ENCODE results near the gene VRK1.
A peak's percentile ranks its signal among the peaks of the same experiment; 100 is the strongest.
"Not testable (repeated sequence)": the region's sequence is repeated elsewhere in the genome, so short reads cannot be mapped to it uniquely, and the experiment has no call there.

VRK1 gene, protein sequence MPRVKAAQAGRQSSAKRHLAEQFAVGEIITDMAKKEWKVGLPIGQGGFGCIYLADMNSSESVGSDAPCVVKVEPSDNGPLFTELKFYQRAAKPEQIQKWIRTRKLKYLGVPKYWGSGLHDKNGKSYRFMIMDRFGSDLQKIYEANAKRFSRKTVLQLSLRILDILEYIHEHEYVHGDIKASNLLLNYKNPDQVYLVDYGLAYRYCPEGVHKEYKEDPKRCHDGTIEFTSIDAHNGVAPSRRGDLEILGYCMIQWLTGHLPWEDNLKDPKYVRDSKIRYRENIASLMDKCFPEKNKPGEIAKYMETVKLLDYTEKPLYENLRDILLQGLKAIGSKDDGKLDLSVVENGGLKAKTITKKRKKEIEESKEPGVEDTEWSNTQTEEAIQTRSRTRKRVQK

DNA sequence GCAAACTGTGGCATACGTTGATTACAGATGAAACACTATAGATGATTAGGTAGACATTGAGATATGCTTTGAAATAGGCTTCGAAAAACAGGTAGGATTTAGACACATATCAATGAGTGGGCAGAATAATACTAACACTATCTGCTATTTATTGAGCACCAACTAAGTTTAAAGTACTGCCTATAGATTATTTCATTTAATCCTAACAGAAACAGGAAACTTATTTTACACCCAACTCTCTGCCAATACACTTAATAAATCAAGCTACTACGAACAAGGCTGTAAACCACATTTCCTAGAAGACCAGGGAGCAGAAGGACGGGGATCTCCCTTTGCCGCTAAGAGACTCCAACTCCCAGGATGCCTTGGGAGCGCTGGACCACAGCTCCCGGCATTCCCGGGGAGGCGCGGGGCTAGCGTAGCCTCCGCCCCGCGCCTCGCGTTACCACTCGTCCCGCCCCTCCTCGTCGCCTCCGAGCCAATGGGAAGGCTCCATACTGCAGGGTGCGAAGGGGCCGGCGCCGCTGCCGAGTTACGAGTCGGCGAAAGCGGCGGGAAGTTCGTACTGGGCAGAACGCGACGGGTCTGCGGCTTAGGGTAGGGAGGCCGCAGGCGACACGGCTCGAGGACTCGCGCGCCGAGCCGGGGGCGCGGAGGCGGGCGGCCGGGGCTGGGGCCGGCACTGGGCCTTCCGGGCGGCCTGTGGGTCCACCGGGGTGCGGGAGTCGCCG lies at the start of gene VRK1:
Gene VRK1, plus strand, starts transcription at position 532 of the 731 bp plus-strand sequence. CDS start 36,090 bp downstream, outside the sequence.
- peak; percentile 96 for DNase-seq (ENCODE audit: low spot score)

DNA sequence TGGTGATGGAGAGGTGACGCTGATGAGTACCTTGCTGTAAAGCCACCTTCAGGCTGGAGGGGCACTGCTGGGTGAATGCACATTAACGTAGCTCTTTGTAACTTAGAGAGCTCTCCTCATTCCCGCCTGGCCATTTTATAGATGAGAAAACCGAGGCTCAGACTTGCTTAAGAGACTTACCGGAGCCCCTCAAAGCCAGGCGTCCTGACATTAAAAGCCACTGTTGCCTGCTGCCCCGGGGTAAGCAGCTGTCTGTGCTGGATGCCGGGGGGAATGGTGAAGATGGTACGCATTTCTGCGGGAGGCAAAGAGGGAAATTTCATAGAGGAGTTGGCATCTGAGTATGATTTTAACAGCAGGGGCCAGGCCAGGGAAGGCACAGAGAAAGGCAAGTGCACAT lies 49.6 kb upstream of the VRK1 start:
- DNase-seq (ENCODE audit: low spot score), result no peak

DNA sequence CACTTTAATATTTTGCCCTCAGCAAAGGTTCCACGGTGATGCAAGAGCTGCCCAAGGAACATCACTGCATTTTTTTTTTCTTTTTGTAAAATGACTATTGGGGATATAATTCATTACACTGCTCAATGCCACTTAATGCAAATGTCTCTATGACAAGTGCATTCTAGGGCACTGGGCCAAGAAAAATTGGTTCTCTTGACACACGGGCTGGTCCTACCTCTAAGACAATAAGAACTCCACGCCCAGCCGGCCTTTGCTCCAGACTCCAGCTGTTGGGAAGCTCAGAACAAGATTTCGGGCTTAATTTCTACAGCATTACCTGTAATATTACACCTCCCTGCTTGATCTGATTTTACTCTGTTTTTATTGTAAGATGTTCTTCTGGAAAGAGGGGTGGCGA lies 48.8 kb upstream of the VRK1 start:
- DNase-seq (ENCODE audit: low spot score), result no peak

DNA sequence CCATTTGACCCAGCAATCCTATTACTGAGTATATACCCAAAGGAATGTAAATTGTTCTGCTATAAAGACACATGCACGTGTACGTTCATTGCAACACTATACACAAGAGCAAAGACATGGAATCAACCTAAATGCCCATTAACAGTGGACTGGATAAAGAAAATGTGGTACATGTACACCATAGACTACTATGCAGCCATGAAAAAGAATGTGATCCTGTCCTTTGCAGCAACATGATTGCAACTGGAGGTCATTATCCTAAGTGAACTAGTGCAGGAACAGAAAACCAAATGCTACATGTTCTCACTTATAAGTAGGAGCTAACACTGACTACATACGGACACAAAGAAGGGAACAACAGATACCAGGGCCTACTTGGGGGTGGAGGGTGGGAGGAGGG lies 45.7 kb upstream of the VRK1 start:
- no peak for DNase-seq (ENCODE audit: low spot score)

DNA sequence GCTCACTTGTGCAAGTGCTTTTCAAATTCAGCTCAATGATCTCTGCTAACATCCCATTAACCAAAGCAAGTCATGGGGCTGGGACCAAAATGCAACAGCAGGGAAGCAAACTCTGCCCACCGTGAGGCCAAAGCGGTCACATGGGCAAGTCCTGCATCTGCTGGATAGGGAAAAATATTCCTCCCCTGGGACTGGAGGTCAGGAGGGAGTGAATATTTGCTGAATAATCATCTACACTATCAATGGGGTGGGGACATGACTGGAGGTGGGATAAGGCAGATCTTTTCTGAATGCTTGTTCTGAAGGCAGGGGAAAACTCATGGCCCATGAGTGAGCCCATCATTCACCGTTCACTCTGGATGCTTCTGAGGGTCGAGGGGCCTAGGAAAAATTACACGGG lies 45.1 kb upstream of the VRK1 start:
- no peak for DNase-seq (ENCODE audit: low spot score)

DNA sequence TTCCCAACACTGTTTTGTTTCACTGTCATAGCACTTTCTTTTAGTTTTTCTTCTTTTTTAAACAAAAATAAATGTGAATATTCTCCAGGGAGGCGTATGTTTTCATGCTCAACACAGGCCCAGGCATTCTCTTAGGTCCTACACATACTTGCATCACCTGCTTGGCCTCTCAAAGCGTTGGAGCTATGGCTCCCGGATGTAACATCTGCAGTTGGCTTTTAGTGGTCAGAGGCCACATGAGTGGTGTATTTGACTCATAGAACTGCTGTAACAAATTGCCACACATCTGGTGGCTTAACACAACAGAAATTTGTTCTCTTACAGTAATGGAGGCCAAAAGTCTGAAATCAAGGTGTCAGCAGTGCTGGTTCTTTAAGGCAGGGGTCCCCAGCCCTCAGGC lies 44.6 kb upstream of the VRK1 start:
- DNase-seq (ENCODE audit: low spot score), result no peak

DNA sequence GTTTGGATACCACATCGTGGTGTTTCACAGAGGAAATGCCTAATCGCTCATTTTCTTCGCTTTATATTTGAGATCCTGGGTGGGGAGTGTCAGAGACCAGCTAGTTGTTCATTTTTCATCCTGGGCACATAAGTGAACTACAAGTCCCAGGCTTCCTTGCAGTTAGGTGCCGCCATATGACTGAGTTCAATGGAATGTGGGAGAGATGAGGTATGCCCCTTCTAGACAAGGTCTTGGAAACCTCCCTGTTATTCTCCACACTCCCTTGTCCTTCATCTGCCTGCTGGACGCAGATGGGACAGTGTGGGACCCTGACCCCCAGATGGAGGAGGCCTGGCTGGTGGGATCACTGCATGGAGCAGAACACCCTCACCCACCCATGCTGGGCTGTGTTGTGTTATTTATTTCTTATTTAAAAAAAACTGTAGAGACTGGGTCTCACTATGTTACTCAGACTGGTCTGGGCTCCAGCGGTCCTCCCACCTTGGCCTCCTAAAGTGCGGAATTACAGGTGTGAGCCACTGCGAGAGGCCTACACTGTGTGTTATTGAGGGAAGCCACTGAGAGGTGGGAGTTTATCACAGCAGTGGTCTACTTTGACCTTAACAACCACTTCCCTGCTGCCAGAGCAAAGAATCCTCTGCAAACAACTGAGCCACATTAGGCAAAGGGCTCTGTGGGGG lies 42.9 kb upstream of the VRK1 start:
- peak; percentile 28 for DNase-seq (ENCODE audit: low spot score)

DNA sequence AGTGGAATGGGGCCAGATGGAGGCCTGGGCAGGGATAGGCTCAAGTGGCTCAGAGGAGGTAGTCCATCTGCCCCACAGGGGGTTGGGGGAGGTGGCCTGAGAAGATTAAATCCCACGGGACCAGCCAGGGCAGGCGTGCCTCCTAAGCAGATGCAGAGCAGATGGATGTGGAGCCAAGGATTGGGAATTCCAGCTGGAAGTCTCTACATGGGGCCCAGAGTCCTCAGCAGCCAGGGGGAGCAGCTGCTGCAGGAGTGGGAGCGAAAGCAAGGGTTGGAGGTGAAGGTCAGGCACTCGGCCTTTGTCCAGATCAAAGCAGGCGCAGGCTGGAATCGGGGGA lies 42.4 kb upstream of the VRK1 start:
- DNase-seq (ENCODE audit: low spot score), result no peak

DNA sequence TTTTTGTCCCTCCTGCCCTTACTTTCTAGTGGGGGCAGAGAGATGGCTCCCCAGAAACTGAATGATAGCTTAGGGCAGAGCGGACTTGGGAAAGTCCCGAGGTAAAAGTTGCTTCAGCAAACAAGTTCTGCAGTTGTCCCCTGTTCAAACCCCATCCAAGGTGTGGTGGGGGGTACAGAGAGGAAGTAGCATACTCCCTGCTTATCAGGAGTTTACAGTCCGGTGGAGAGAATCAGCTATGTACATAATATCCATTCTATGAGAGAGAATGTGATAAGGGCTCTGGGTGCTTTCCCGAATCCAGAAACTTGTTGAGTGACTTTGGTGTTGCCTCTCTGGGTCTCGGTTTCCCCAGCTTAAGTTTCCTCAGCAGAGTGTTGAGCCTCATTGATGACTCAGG lies 40.4 kb upstream of the VRK1 start:
- DNase-seq (ENCODE audit: low spot score), result no peak

DNA sequence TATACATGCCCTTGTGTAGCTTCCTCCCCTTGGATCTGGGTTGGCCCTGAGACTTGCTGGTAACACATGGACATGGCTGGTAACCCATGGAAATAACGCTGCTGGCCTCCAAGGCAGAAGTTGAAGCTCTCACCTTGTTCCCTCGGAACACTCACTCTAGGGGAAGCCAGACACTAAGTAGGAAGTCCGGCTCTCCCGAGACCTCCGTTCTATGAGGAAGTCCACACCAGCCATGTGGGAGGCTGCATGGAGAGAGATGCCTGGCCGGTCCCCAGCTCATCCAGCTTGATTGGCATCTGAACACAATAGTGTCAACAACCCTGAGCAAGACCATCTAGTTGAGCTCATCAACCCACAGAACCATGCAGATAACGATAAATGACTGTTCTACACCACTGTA lies 39.7 kb upstream of the VRK1 start:
- DNase-seq (ENCODE audit: low spot score), result no peak

DNA sequence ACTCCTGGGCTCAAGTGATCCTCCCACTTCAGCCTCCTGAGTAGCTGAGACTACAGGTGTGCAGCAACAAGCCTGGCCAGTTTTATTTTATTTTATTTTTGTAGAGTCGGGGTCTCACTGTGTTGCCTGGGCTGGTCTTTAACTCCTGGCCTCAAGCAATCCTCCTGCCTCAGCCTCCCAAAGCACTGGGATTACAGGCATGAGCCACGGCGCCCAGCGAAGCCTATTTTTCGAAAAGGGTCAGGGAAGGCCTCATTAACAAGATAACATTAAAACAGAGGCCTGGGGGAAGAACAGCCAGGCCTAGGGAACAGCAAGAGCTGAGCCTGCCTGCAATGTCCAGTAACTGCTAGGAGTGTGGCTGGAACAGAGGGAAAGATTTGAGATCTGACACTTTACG lies 36.1 kb upstream of the VRK1 start:
- no peak for DNase-seq (ENCODE audit: low spot score)

DNA sequence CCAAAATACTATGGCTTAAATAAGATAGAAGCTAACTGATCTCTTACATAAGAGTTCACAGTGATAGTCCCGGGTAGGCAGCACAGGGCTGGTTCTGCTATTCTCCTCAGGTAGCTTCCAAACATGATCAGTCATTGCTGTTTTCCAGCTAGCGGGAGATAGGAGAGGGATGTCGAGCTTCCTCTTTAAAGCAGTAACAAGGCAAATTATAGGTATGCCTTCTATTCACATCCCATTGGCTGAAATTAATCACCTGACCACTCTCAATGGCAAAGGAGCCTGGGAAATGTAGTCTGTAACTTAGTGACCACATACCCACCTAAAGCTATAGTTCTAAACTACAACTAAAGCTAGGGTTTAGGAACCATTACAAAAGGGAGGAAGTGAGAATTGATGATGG lies 34.5 kb upstream of the VRK1 start:
- peak; percentile 86 for DNase-seq (ENCODE audit: low spot score)

DNA sequence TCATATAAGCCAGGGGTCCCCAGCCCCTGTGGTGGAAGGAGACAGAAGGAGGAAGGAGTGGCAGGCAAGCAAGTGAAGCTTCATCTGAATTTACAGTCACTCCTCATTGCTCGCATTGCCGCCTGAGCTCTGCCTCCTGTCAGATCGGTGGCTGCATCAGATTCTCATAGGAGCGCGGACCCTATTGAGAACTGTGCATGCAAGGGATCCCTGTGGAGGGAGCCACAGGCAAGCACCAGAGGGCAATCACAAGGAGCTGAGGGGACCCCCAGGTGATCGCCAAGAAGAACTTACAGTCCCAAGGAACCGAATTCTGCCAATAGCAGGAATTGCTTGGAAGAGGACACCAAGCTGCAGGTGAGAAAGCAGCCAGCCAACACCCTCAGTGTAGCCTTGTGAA lies 33.2 kb upstream of the VRK1 start:
- no peak for DNase-seq (ENCODE audit: low spot score)

DNA sequence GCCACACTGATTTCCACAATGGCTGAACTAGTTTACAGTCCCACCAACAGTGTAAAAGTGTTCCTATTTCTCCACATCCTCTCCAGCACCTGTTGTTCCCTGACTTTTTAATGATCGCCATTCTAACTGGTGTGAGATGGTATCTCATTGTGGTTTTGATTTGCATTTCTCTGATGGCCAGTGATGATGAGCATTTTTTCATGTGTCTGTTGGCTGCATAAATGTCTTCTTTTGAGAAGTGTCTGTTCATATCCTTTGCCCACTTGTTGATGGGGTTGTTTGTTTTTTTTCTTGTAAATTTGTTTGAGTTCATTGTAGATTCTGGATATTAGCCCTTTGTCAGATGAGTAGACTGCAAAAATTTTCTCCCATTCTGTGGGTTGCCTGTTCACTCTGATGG lies 32.0 kb upstream of the VRK1 start:
- DNase-seq (ENCODE audit: low spot score), result not testable (repeated sequence)

DNA sequence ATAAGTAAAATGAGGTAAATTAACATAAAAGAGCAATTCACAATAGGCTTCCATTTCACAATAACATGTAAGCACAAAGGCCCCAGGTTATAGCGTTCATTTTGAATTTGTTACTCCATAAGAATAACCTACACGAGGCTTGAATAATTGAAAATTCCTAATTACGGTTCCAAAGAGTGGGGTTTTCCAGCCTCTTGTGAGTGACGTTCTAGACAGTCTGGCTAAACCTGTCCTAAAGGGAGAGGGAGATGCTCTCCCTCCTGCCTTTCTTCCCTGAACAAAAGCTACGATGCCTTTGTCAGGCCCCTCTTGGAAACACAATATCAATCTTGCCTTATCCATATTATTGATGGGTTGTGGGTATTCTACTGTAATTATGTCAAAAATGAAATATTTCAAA lies 24.3 kb upstream of the VRK1 start:
- no peak for DNase-seq (ENCODE audit: low spot score)

DNA sequence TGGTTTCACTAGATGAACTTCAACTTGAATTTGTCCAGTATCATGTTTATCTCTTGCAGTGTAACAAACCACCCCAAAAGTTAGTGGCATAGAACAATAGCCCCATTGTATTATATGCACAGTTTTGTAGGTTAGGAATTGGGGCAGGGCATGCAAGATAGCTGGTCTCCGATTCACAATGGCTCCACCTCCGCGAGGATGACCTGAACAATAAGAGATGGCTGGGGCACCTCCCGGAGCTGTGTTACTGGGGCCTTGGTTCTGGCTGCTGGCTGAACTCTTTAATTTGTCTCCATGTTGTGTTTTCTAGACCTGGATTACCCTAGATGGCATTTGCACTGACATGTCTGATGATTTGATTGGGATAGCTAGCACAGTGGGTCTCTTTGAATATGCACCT lies 20.4 kb upstream of the VRK1 start:
- no peak for DNase-seq (ENCODE audit: low spot score)

DNA sequence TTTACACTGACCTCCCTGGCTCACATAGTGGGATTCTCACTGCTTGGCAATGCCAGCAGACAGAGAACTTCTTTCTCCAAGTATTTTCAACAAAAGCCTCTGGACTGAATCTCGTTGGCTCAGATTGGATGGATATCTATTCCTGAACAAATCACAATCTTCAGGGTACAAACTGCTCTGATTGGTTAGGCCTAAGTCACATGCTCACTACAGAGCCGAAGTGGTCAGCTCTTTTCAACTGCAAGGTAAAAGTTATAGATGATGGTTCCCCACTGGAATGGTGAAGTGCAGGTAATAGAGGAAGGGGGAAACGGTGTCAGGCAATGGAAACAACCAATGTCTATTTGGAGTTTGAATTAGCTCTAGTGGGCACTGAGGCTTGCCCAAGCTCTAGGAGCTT lies 16.7 kb upstream of the VRK1 start:
- no peak for DNase-seq (ENCODE audit: low spot score)

DNA sequence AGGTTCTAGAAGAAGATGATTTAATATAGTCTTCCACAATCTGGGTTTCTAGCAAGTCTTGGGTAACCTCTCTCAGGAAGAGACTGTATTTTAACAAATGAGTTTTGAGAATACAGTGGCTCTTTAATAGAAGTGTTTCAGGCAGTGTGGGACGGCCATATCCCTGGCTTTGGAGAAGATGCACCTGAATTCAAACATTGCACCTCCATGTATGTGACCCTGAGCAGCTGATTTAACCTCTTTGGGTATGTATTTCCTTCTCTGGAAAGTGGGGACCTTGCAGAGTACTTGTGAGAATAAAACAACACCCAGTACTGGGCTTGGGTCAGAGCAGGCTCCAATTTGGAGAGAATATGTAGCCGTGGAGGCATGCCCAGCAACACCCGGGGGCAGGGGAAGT lies 15.8 kb upstream of the VRK1 start:
- DNase-seq (ENCODE audit: low spot score), result no peak

DNA sequence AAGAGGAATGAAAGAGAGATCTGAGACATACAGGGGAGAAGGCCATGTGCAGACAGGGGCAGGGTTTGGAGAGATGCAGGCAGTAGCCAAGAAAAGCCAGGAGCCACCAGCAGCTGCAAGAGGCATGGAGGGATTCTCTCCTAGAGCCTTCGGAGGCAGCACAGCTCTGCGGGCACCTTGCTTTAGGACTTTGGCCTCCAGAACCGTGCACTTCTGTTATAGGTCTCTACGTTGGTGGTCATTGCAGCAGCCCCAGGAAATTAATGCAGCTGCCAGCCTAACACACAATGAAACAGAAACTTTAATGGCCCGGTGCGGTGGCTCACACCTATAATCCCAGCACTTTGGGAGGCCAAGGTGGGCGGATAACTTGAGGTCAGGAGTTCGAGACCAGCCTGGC lies 14.7 kb upstream of the VRK1 start:
- no peak for DNase-seq (ENCODE audit: low spot score)

DNA sequence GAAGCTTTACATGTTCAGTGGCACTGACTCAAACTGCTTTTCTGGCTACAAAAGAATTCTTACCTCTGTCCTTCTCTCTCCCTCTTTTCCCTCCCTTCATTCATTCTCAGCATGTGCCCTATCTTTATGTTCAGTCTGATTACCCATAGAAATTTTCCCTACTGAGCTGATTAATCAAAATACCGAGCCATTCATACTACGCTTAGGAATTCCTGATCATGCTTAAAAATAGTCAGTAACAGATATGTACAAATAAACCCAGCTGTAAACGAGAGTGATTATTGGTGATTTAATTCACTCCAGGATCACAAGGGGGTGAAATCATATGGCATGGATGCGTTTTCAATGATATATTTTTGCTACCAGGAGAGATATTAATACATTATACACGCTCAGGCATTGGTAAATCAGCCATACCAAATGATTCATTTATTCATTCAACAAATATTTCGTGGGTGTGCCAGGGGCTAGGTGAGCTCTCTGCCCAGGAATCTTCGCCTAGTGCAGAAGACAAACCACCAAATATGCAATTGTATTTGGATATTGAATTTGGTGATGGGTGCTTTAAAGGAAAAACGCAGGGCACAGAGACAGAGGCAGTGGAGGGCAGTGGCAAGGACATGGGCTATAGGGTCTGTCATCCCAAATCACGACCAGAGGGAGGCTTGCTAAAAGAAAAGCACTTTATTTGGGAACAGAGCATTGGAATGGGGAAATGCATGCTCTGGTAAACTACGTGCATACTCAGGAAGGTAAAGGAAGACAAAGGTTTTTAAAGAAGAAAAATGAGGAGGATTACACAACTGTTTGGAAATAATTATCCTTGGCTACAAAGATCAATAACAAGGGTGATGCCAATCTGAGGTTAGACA lies 13.9 kb upstream of the VRK1 start:
- DNase-seq (ENCODE audit: low spot score), result no peak

DNA sequence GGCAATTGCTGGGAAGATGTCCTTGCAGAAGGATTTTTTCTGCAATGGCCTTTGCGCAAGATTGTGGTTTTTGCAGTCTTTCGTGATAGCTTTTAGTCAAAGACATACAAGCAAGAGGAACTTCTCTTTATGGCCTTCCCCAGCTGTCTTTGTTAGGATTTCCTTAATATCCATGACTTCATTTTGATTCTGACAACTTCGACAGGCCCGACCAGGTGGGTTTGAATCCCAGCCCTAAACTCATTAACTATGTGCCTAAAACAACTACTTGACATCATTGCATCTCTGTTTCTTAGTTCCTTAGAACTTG lies 13.3 kb upstream of the VRK1 start:
- no peak for DNase-seq (ENCODE audit: low spot score)

DNA sequence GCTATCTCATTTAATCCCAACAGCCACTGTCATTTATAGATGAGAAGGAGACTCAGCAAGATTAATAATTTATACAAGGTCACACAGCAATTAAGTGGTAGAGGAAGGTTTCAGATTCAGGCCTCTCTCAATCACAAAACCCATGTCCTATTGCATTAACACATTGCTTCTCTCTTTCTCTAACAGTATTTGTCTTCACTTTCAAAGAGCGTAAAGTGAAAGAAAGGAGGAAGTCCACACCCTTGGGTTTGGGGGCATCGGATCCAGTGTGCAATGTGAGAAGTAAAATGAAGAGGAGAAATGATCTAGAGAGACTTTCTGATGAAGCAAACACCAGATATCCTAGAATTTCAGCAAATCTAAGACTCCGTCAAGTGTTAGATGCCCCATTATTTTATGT lies 7.0 kb upstream of the VRK1 start:
- no peak for DNase-seq (ENCODE audit: low spot score)

DNA sequence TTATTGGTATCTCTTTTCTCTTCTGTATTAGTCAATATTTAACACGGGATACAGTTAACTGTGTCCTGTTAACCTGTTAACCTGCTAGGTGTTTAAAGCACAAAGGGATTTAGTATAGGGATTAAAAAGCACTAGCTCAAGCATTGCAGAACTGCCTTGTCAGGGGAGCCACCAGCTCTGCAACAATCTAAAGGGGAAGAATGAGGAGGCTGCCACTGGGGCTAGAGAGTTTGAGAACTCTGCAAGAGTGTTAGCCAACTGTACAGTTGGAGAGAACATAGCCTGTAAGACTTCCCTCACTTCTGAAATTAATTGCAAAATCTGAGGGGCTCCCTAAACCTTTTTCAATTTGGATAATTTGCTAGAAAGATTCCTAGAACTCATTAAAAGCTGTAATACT lies 6.5 kb upstream of the VRK1 start:
- no peak for DNase-seq (ENCODE audit: low spot score)

Data from SW480 (cell line).